CD4-positive, alpha-beta T cell treated with Interleukin-15 for 4 hours (primary cell): Measurements from ENCODE around the gene NPW.

ENCODE experiments used
- DNase-seq: peaks from one replicate; pipeline ENCODE4 v3.0.0-alpha.2; 2020; ENCODE audit warnings: low spot score

Gene NPW

DNA sequence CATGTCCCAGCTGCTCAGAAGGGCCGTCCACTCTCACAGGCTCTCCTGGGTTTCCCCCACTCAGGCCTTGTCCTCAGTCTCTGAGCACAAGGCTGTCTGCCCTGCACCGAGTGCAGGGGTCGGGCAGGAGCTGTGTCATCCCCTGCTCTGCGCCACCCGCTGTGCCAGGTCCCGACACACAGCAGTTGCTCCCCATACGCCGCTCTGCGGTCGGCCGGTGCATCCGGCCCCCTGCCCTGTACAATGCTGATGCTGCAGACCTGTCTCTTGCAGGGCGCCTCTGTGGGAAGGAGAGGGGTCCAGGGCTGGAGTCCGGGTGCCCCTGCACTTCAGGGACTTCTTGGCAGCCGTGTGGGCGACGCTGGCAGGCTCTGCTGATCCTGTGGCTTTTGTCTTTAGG is 34.3 kb downstream of the NPW start:
- no peak for DNase-seq

DNA sequence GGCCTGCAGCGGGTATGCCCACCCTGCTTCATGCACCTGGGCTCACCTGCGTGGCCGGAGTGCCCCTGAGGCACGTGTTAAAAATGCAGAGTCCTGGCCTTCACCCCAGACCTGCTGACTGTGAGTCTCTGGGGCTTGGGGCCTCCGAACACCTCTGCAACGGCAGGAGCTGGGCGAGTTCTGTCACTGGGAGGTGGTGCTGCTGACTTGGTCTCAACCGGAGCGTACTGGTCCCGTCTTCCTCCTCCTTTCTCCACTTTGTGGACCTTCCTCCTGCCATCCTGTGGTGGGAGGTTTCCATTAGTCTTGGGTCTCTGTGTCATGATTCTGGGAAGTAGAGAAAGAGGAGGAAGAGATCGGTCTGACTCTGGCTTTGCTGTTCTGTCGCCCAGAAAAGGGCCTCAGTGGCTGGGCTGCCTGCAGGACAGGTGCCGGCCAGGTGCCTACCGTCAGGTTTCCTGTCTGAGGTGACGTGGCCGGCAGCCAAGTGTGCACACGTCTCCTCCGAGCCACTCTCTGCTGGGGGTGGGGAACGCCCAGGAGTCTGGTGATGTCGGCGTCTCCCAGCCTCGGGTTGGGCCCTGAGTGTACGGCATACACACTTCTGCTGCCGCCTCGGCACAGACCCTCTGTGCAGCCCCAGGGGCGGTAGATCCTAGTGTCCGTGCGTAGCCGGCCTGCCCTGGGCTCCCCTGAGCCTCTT is 35.1 kb downstream of the NPW start:
- no peak for DNase-seq

DNA sequence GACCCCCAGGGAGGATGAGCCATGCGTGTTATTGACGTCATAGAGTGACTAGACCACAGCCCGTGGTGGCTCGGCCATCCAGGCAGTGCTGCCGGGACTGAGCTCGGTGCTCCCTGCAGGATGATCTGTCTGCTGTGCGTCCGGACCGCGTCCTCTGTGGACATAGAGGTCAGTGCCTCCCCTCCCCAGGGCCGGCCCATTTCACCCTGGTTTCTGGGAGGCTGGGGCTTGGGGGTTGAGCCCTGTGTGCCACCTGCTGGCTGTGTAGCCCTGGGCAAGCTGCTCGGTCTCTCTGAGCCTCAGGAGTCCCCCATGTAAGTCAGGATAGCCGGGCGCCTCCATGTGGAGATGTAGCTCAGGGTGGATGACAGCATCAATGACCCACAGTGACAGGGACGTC is 36.5 kb downstream of the NPW start:
- no peak for DNase-seq

DNA sequence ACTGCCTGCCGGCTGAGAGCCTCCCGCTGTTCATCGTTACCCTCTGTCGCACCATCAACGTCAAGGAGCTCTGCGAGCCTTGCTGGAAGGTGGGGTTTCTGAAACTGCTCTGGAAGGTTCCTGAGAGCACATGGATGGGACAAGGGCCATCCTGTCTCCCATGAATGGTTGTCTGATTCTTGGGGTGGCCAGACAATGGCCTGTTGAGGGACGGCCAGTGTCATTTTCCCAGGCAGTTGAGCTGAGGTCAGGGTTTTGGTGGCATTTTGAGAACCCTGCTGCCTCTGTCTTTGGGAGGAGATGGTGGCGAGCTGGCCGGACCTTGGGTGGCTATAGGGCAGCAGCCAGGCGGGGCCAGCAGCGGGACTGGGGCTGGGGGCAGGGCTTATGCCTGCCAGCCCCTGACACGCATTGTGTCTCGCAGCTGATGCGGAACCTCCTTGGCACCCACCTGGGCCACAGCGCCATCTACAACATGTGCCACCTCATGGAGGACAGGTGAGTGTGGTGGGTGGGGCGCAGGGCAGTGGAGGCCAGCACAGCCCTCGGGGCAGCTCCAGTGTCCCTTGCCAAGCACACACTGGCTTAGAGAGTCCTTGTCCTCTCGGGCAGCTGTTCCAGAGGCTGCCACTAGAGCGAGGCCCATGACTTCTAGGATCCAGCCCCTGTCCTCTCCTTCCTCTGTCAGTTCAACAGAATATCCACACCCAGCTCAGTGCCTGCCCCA is 37.3 kb downstream of the NPW start:
- no peak for DNase-seq

DNA sequence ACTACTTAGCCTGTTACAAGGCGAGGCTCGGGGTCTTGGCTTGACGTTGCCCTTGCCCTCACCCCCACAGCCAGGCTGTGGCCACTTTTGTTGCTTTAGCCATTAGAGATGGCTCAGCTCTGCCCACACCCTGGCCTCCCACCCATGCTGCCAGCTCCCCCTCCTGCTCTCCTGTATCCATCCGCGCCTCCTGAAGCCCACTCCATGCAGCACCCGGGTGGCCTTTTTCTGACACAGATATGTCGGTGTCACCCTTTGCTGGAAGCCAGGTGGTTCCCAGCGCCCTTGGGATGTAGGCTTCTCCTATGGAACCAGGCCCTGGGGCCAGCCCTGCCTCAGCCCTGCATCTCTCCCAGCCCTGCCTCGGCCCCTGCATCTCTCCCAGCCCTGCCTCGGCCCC is 37.9 kb downstream of the NPW start:
- DNase-seq = no peak

DNA sequence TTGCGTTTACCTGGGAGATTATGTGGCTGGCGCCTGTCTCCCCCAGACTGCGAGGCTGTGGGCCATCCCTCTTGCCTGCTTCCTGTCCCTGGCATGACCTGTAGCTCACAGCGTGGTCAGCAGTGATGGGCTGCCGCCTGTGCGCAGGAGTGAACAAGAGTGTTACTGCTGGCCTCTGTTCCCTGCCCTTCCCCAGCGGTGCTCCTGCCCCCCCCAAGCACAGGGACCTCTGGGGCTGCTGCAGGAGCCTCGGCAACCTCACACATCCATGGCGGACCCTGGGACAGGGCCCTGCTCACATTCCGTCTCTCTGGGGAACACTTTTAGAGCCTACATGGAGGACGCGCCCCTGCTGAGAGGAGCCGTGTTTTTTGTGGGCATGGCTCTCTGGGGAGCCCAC is 38.8 kb downstream of the NPW start:
- DNase-seq = no peak

DNA sequence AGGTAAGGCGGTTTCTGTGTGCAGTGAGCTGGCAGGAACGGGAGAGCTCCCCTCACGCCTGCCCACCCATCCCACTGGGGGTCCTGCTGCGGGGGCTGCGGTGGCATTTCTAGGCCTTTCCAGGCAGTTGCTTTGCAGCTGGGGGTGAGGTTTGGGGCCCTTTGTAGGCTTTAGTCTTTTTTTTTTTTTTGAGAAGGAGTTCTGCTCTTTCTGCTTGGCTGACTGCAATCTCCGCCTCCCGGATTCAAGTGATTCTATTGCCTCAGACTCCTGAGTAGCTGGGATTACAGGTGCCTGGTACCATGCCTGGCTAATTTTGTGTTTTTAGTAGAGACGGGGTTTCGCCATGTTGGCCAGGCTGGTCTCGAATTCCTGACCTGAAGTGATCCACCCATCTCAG is 39.3 kb downstream of the NPW start:
- DNase-seq = no peak

DNA sequence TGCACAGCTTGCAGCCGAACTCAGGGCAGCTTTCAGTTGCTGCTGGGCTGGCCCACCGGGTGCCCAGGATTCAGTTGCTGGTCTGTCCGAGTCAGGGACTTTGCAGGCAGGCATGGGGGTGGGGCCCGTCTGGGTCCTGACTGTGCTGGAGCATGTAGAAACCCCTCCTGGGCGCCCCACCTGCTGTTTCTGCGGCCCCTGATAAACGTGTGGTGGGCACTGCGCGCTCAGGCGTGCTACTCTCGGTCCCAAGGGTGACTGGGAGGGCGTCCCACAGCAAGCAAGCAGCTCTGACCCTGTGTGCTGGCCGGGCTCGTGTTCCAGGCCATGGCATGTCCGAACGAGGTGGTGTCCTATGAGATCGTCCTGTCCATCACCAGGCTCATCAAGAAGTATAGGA is 40.8 kb downstream of the NPW start:
- DNase-seq = no peak

DNA sequence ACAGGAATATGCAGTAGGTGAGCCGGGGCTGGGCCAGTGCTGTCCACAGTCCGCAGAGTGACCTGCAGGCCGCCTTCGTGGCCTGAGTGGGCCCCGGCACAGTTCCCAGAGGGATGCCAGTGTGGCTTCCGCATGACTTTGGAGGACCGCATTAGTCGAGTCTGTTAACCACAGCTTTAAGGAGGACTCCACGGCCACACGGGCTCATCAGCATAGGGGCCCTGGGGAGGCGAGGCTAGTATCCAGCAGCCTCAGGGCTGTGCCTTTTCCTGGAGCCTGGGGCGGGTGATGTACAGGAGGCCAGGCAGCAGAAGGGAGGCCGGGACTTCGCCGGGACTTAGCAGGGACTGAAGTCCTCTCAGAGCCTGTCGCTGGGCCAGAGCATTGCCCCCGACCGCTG is 41.4 kb downstream of the NPW start:
- DNase-seq = no peak

DNA sequence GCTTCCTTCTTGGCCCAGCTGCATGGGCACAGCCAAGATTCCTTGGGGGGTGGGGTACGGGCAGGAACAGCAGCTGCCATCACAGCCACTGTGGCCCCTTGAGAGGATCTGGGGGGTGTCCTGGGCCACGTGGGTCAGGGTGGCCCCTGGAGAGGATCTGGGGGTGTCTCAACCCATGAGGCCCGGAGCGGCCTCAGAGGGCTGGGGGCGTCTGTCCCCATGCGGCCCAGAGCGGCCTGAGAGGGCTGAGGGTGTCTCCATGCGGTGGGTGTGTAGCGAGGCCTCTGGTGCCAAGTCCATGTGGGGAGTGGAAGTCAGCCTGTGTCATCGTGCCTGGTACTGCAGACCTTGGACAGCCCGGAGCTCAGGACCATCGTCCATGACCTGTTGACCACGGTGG is 41.9 kb downstream of the NPW start:
- no peak for DNase-seq

DNA sequence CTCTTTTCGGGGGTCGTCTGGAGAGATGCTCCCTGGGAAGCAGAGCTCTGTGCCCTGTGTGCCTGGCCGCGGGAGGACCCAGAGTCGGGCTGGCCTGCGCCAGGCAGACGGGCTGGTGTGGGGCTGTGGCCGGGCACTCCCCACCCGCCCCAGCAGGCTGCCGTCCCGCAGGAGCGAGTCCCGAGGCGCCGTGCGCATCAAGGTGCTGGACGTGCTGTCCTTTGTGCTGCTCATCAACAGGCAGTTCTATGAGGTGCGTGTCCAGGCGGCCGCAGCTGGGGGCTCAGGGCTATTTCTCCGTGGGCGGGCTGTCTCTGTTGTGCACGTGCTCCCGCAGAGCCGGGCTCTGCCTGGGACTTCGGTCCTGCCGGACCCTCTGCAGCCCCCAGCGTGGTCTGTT is 43.2 kb downstream of the NPW start:
- no peak for DNase-seq

DNA sequence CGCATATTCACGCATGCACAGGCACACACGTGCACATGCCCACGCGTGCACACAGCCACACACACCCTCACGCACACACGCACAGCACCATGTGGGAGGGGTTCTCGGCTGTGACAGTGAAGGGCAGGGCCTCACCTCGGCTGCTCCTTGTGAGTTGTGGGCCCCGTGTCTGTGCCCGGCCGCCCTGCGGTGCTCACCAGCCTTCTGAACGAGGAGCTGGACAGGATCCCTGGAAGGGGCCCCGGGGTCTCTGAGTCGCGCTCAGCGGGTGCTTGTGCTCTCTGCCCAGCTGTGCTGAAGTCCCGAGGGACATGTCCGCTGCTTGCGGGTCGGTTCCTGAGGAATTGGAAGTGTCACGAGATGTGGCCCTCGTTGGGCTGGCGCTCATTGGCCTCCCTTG is 44.3 kb downstream of the NPW start:
- no peak for DNase-seq

DNA sequence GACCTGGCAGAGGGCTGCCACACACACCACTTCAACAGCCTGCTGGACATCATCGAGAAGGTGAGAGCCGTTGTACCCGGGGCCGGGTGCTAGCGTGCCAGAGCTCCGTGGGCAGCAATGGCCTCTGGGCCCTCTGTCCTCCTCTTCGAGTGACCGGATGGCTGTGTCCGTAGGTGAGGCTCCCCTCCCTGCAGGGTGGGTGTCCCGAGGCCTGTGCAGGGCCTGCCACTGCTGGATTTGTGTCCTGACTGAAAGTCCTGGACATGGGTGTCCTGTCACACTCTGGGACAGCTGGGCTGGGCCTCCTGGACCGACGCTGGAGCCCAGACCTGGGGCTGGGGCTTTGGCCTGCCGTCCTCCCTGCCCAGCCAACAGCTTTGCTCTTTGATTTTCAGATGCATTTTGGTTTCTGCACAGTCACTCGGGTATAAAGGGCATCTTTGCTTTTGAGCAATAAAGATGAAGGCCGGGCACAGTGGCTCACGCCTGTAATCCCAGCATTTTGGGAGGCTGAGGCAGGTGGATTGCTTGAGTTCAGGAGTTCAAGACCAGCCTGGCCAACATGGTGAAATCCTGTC is 44.9 kb downstream of the NPW start:
- DNase-seq = no peak

DNA sequence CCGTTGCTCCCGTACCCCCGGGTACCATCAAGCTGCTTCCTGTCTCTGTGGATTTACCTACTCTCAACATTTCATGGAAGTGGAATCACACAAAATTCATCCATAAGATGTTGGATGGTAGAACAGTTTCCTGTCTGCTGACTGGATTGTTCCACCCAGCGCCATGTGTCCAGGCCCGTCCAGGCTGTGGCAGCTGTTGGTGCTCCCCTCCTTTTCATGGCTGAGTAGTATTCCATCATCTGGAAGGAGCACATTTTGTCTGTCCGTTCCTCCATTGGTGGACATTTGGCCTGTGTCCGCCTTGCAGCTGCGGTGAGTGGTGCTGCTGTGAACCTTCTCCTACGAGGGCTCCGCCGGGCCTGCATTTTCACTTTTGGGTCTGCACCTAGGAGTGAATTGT is 46.6 kb downstream of the NPW start:
- no peak for DNase-seq
